Panc1 (cell line): ENCODE measurements around the gene MTM1. TPM values are rescaled to one million over a fixed set of nuclear protein-coding genes. Genes with fewer than 3 reads are reported as not detected.

ENCODE experiments used
- ATAC-seq: fragments of 200-7000 bp; cut with Tn5 transposase; 2 replicates; pipeline ENCODE4 v1.9.1; 2020; ENCODE audit warnings: mild to moderate bottlenecking, moderate library complexity
- BruUV-seq: library from RNA; stranded (reverse); fragments of 400-500 nt; replicated peaks from 2 replicates; lab custom pipeline; 2021; lab: Mats Ljungman, UMichigan
- CTCF ChIA-PET: fragments of 300-600 bp; sonication (Branson Sonifier 250); formaldehyde crosslinking; loops from one replicate; lab custom pipeline; 2022; ENCODE audit warnings: antibody characterized with exemption; lab: Charles Lee
- POLR2A ChIA-PET: fragments of 300-600 bp; sonication (Branson Sonifier 250); formaldehyde crosslinking; loops from one replicate; lab custom pipeline; 2022; ENCODE audit warnings: antibody characterized with exemption; lab: Charles Lee
- DNase-seq: peaks from one replicate; pipeline ENCODE4 v3.0.0-alpha.2; 2010; ENCODE audit warnings: low read depth, low spot score
- H3K27ac ChIP-seq: 2 replicates; pipeline ENCODE4 v1.5.1; 2011; ENCODE audit warnings: mild to moderate bottlenecking, low read length, inconsistent platforms
- H3K27me3 ChIP-seq: fragments of 200-500 bp; sonication (Bioruptor generic); 2 replicates; pipeline ENCODE4 v1.6.0; 2014; ENCODE audit warnings: low read length, inconsistent platforms; ENCODE audit not compliant: control insufficient read depth, insufficient read depth
- H3K36me3 ChIP-seq: fragments of 200-500 bp; sonication (Bioruptor generic); 2 replicates; pipeline ENCODE4 v1.5.1; 2014; ENCODE audit warnings: inconsistent platforms, mild to moderate bottlenecking, low read length, moderate library complexity; ENCODE audit not compliant: control insufficient read depth, insufficient read depth
- H3K4me1 ChIP-seq: 2 replicates; pipeline ENCODE4 v1.5.1; 2011; ENCODE audit warnings: inconsistent platforms, mild to moderate bottlenecking, low read length, moderate library complexity; ENCODE audit not compliant: control insufficient read depth, insufficient read depth
- H3K4me3 ChIP-seq, 2 experiments: 2 replicates each; pipeline ENCODE4 v1.5.1; 2011 to 2012; ENCODE audit warnings: low read depth in 2 of 2, low read length in 2 of 2, mild to moderate bottlenecking in 2 of 2, inconsistent platforms in 1 of 2, moderate library complexity in 1 of 2
- H3K9me3 ChIP-seq: fragments of 200-500 bp; sonication (Bioruptor generic); 2 replicates; pipeline ENCODE4 v1.5.1; 2014; ENCODE audit warnings: low read depth, mild to moderate bottlenecking, inconsistent platforms, low read length, moderate library complexity; ENCODE audit not compliant: control insufficient read depth, insufficient read depth
- POLR2AphosphoS5 ChIP-seq: IDR thresholded peaks from 2 replicates; pipeline ENCODE4 v1.6.1; 2012; ENCODE audit warnings: mild to moderate bottlenecking, low read depth, low read length, moderate library complexity
- SIN3A ChIP-seq: IDR thresholded peaks from 2 replicates; pipeline ENCODE4 v1.6.1; 2012; ENCODE audit warnings: low read depth, mild to moderate bottlenecking, low read length, moderate library complexity, borderline replicate concordance; ENCODE audit not compliant: insufficient read depth
- TCF7L2 ChIP-seq: IDR thresholded peaks from 2 replicates; pipeline ENCODE4 v1.6.1; 2011; ENCODE audit warnings: mild to moderate bottlenecking, low read depth, low read length, inconsistent platforms
- in situ Hi-C: cut with HindIII; loops from 2 replicates; pipeline ENCODE4 v1.10.0; 2016; ENCODE audit warnings: low sequenced_read_pairs, low pct_unique_long_range_greater_than_20kb
- intact Hi-C: fragments of 100-400 bp; cut with micrococcal nuclease; formaldehyde crosslinking; loops from one replicate; pipeline ENCODE4 v1.10.0; 2022; ENCODE audit not compliant: unreplicated experiment
- total RNA-seq: library from RNA; stranded (reverse); gene quantifications from one replicate; pipeline ENCODE4 v1.2.1, GENCODE V29; 2021; ENCODE audit not compliant: unreplicated experiment
- TF ChIP-seq, protein P1 (sequence below), 2 experiments: IDR thresholded peaks; 2 replicates each; pipeline ENCODE4 v1.6.1; 2011 to 2012; ENCODE audit warnings: low read depth in 2 of 2, control low read depth in 1 of 2, low read length in 1 of 2, mild to moderate bottlenecking in 1 of 2, moderate library complexity in 1 of 2; ENCODE audit not compliant: insufficient read depth in 1 of 2
- TF ChIP-seq, protein P2 (sequence below): fragments of 450-650 bp; IDR thresholded peaks from 2 replicates; pipeline ENCODE4 v1.5.1; 2017; ENCODE audit warnings: mild to moderate bottlenecking

Gene MTM1
- total RNA-seq, 1 experiment from 2014 or later = 24.0 TPM

DNA sequence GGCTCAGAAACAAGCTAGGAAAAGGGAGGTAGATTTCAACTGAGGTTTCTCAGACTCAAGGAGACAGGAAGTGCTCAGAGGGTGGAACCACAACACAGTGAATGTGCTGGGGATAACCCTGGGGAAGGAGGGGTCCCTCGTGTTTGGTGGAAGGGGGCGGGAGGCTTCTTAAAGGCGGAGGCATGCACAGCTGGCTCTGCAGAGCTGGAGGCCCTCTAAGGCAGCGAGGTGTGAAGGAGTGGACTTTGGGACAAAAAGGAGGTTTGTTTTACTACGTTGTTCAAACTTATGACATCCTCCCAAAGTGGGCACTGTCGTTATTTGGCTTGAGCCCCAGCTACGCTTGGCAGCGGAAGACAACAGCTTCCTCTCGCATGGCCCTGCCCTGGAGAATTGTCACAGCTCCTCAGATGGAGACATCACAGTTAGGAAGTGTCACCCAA lies 21.7 kb upstream of the MTM1 start:
- ATAC-seq (no peak), DNase-seq (no peak)
- peaks cover 7% of the 10 kb centered on the region; the same call in 1 of the 2 replicates for H3K4me1 ChIP-seq
- ChIA-PET POLR2A (no interaction called here), CTCF (no interaction called here)
- in situ Hi-C loops = no loop called here
- no peak overlapping the region; the same call in 1 of the 2 replicates for H3K27ac ChIP-seq
- intact Hi-C loops = no loop called here
- no peak overlapping the region for H3K4me3 ChIP-seq
- no TSS peak for BruUV-seq
- TF ChIP-seq, protein P1, sequence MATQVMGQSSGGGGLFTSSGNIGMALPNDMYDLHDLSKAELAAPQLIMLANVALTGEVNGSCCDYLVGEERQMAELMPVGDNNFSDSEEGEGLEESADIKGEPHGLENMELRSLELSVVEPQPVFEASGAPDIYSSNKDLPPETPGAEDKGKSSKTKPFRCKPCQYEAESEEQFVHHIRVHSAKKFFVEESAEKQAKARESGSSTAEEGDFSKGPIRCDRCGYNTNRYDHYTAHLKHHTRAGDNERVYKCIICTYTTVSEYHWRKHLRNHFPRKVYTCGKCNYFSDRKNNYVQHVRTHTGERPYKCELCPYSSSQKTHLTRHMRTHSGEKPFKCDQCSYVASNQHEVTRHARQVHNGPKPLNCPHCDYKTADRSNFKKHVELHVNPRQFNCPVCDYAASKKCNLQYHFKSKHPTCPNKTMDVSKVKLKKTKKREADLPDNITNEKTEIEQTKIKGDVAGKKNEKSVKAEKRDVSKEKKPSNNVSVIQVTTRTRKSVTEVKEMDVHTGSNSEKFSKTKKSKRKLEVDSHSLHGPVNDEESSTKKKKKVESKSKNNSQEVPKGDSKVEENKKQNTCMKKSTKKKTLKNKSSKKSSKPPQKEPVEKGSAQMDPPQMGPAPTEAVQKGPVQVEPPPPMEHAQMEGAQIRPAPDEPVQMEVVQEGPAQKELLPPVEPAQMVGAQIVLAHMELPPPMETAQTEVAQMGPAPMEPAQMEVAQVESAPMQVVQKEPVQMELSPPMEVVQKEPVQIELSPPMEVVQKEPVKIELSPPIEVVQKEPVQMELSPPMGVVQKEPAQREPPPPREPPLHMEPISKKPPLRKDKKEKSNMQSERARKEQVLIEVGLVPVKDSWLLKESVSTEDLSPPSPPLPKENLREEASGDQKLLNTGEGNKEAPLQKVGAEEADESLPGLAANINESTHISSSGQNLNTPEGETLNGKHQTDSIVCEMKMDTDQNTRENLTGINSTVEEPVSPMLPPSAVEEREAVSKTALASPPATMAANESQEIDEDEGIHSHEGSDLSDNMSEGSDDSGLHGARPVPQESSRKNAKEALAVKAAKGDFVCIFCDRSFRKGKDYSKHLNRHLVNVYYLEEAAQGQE (IDR thresholded peaks at IDR 0.05; ENCODE audit: insufficient read depth in 1 of 2, low read depth in 2 of 2, low read length in 1 of 2) = no peak
- TF ChIP-seq TCF7L2 = no peak
- TF ChIP-seq, protein P2, sequence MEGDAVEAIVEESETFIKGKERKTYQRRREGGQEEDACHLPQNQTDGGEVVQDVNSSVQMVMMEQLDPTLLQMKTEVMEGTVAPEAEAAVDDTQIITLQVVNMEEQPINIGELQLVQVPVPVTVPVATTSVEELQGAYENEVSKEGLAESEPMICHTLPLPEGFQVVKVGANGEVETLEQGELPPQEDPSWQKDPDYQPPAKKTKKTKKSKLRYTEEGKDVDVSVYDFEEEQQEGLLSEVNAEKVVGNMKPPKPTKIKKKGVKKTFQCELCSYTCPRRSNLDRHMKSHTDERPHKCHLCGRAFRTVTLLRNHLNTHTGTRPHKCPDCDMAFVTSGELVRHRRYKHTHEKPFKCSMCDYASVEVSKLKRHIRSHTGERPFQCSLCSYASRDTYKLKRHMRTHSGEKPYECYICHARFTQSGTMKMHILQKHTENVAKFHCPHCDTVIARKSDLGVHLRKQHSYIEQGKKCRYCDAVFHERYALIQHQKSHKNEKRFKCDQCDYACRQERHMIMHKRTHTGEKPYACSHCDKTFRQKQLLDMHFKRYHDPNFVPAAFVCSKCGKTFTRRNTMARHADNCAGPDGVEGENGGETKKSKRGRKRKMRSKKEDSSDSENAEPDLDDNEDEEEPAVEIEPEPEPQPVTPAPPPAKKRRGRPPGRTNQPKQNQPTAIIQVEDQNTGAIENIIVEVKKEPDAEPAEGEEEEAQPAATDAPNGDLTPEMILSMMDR = no peak
- no peaks in the 10 kb centered on the region for H3K36me3 ChIP-seq
- H3K27me3 ChIP-seq = no peaks in the 10 kb centered on the region
- H3K9me3 ChIP-seq = no peaks in the 10 kb centered on the region

DNA sequence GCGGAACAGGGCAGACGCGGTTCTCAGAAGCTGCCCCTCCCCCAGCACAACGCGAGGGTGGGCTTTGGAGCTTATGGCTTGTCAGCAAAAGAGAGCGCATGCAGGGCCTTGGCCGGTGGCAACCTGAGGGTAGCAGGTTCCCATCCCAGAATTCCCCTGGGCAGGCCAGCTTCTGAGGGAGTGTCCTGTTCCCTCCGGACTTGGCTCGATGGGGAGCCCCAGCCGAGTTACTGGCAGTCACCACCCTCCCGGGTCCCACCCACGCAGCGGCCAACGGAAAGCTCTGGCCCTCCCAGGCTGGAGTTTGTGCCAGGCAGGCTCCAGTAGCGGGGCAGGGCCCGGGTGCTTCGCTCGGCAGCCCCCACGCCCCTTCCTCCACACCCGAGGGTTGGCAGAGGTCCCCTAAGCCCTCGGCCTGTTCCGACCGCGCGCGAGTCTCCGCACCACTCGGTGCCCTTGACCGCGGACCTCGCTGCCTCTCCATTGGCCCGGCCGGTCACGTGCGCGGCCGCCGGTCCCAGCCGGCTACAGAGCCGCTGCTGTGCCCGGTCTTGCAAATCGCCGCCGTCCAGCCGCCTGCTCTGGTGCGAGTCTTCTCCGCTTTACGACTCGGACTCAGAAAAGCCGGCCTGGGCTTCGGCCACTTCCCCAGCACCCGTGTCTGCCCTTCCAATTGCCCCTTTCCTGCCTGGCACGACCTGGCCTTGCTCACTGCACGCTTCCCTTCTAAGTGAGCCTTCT lies 20.9 kb upstream of the MTM1 start:
- ATAC-seq = peak; percentile 91
- intact Hi-C loops = no loop called here
- no peak for DNase-seq
- Histone ChIP-seq H3K9me3 (no peaks in the 10 kb centered on the region), H3K4me3 (peak overlapping the region; percentile 25 to 52), H3K27me3 (no peaks in the 10 kb centered on the region), H3K27ac (peak overlapping the region; percentile 48; the same call in 1 of the 2 replicates), H3K4me1 (peaks cover 7% of the 10 kb centered on the region; the same call in 1 of the 2 replicates), H3K36me3 (no peaks in the 10 kb centered on the region)
- POLR2A ChIA-PET = no interaction called here
- TF ChIP-seq, protein P1 (IDR thresholded peaks at IDR 0.05; ENCODE audit: insufficient read depth in 1 of 2, low read depth in 2 of 2, low read length in 1 of 2) = no peak
- TF ChIP-seq, protein P2 = no peak
- TF ChIP-seq POLR2AphosphoS5 (no peak; the same call in 1 of the 2 replicates), TCF7L2 (no peak), SIN3A (no peak)
- CTCF ChIA-PET = no interaction called here
- no TSS peak for BruUV-seq
- in situ Hi-C loops = no loop called here
